ENCODE measurements around the gene SLC27A1. TPM values are rescaled to one million over a fixed set of nuclear protein-coding genes. Genes with fewer than 3 reads are reported as not detected.

The SLC27A1 gene
- total RNA-seq, 1 donor from 2014 or later: 9.1 TPM

DNA sequence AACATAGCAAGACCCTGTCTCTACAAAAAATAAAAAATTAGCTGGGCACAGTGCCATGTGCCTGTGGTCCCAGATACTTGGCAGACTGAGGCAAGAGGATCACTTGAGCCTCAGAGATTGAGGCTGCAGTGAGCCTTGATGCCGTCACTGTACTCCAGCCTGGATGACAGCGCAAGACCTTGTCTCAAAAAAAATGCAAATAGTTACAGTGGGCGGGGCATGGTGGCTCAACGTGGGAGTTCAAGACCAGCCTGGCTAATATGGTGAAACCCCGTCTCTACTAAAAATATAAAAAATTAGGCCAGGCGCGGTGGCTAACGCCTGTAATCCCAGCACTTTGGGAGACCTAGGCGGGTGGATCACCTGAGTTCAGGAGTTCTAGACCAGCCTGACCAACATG, 49.6 kb downstream of the SLC27A1 start:
- DNase-seq (ENCODE audit: low read depth): no peak
- Histone ChIP-seq H3K36me3 (ENCODE audit: control insufficient read depth, insufficient read depth, low read length) (peaks cover 4% of the 10 kb centered on the region), H3K4me3 (ENCODE audit: low read depth, low read length) (no peak overlapping the region), H3K27me3 (ENCODE audit: control insufficient read depth, insufficient read depth, low read length) (no peaks in the 10 kb centered on the region)
- TF ChIP-seq CTCF (IDR thresholded peaks at IDR 0.05; ENCODE audit: insufficient read depth, low read length, poor library complexity, severe bottlenecking): no peak

- DNase-seq (ENCODE audit: low read depth): no peak
- Histone ChIP-seq H3K36me3 (ENCODE audit: control insufficient read depth, insufficient read depth, low read length) (peaks cover 4% of the 10 kb centered on the region), H3K27me3 (ENCODE audit: control insufficient read depth, insufficient read depth, low read length) (no peaks in the 10 kb centered on the region), H3K4me3 (ENCODE audit: low read depth, low read length) (no peak overlapping the region)
- no peak for TF ChIP-seq CTCF (IDR thresholded peaks at IDR 0.05; ENCODE audit: insufficient read depth, low read length, poor library complexity, severe bottlenecking)
Observed at GRCh38 chr19:17520865-17521264, 50.5 kb downstream of the SLC27A1 start.

GRCh38 chr19:17522988-17523872, 52.9 kb downstream of the SLC27A1 start:
- DNase-seq (ENCODE audit: low read depth): no peak

GRCh38 chr19:17524651-17525050, 54.3 kb downstream of the SLC27A1 start:
- TF ChIP-seq CTCF (IDR thresholded peaks at IDR 0.05; ENCODE audit: insufficient read depth, low read length, poor library complexity, severe bottlenecking): no peak
- no peak overlapping the region for H3K4me3 ChIP-seq (ENCODE audit: low read depth, low read length)
- H3K27me3 ChIP-seq (ENCODE audit: control insufficient read depth, insufficient read depth, low read length): no peaks in the 10 kb centered on the region
- no peak for DNase-seq (ENCODE audit: low read depth)
- H3K36me3 ChIP-seq (ENCODE audit: control insufficient read depth, insufficient read depth, low read length): no peaks in the 10 kb centered on the region

More at GRCh38 chr19:17522988-17523872, 52.9 kb downstream of the SLC27A1 start:
- no peaks in the 10 kb centered on the region for H3K36me3 ChIP-seq (ENCODE audit: control insufficient read depth, insufficient read depth, low read length)
- TF ChIP-seq CTCF (IDR thresholded peaks at IDR 0.05; ENCODE audit: insufficient read depth, low read length, poor library complexity, severe bottlenecking): no peak
- no peaks in the 10 kb centered on the region for H3K27me3 ChIP-seq (ENCODE audit: control insufficient read depth, insufficient read depth, low read length)
- H3K4me3 ChIP-seq (ENCODE audit: low read depth, low read length): no peak overlapping the region

DNA sequence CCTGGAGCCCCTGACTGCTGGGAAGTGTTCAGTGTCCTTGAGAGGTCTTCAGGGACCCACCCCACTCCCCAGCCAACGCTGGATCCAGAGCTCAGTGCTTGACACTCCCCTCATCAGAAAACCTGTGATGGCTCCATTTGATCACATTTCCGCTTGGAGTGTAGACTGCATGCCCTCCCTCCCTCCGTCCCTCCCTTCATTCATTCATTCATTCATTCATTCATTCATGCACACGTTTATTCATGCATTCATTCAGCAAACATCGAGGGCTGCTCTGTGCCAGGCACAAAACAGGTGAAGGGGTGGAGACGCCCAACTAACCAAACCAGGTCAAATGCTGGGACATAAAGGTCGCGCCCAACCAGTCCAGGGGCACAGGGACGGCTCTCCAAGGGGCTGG, 54.8 kb downstream of the SLC27A1 start:
- no peak for TF ChIP-seq CTCF (IDR thresholded peaks at IDR 0.05; ENCODE audit: insufficient read depth, low read length, poor library complexity, severe bottlenecking)
- Histone ChIP-seq H3K36me3 (ENCODE audit: control insufficient read depth, insufficient read depth, low read length) (no peaks in the 10 kb centered on the region), H3K4me3 (ENCODE audit: low read depth, low read length) (no peak overlapping the region), H3K27me3 (ENCODE audit: control insufficient read depth, insufficient read depth, low read length) (no peaks in the 10 kb centered on the region)
- no peak for DNase-seq (ENCODE audit: low read depth)

All from kidney epithelial cell (primary cell).